Testis (tissue), 2 donors: ENCODE data around the gene GHDC.

Experiments
- CTCF ChIP-seq, 3 experiments: fragments of 450-650 bp in 2 of 3; fragments of 200-600 bp in 1 of 3; sonication (generic) in 1 of 3; IDR thresholded peaks; one replicate each; pipeline ENCODE4 v1.5.1; 2016 to 2019; ENCODE audit warnings: antibody characterized with exemption in 3 of 3, mild to moderate bottlenecking in 2 of 3, moderate library complexity in 1 of 3
- POLR2A ChIP-seq: fragments of 450-650 bp; IDR thresholded peaks from one replicate; pipeline ENCODE4 v1.6.1; 2017; ENCODE audit warnings: antibody characterized with exemption, mild to moderate bottlenecking, moderate library complexity

DNA sequence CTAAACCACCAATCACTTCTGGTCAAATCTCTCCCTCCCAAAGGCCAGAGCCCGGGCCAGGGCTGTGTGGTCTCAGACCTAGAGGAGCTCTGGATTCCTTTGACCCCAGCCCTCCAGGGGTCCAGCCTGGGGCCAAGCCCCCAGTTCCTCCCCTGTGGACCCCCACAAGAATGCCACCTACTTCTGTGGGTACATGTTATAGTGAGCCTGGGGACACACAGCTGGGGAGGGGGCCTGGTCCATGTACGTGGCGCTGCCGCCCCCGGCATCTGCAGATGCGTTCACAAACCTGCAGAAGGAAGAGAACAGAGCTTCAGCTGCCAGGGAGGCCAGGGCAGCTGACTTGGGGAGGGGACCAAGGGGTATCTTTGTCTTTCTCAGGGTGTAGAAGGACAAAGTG, 7.9 kb upstream of the GHDC start:
- TF ChIP-seq CTCF (IDR thresholded peaks at IDR 0.05) (no peak), POLR2A (no peak)
